NCI-H1436 treated with DMSO at 0.1 percent for 48 hours (cell line): ENCODE results near the gene DOCK9.

Source experiments
- DNase-seq: peaks from one replicate; lab custom pipeline; 2025; lab: John Stamatoyannopoulos, UW

DOCK9 gene

DNA sequence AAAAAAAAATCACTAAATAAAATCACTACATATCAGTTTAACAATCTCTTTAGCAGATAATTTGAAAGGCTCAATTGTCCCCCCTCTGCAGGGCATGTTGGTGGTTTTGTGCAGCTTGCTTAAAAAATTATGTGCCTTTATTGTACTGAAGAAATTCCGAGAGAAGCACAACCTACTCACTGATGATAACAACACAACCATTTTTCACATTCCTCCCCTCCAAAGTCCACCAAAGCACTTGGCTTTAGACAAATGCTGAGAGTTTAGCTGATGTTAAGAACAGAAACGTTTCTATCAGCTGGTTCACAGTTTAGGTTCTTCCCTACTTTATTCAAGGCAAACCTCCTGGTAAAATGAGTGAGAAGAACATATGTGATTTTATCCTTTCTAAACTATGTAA is 923 bp downstream of the DOCK9 start:
- DNase-seq, result no peak

DNA sequence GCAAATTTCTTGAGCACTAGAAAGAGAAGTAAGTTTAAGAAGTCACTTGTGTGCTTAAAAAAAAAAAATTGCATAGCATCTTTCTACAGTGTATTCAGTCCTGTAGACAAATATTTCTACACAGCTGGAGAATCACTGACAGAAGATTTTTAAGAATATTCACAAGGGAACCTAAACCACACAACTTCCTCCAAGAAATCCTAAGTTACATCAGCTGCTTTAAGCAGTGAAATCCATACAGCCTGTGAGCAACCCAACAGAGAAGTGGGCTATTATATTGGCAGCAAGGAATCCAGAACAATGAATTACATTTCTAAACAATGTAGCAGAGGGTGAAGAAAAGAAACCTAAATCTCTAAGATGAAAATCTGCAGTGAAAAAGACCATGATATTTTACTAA is 1.5 kb downstream of the DOCK9 start:
- no peak for DNase-seq

DNA sequence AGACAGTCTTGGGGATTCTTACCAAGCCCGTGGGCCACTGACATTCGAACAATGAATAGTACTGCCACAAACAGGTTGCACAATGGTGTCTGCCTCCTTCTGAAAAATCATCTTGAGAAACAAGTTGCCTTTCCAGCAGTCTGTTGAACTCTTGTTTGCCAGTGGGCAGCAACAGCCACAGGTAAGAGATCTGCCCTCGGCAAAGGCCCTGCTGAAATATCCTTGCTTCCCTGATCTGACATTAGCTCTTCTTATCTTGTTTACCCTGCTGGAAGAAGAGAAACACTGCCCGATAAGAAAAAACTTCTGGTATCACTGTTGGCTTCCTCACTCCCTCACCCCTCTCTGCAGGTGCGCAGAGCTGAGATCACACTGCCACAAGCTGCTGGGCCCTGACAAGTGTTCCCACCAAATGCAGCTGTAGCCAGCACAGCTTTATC is 2.0 kb downstream of the DOCK9 start:
- DNase-seq, result no peak

GRCh38 chr13:98974053-98974452 is 3.8 kb downstream of the DOCK9 start:
- no peak for DNase-seq

DNA sequence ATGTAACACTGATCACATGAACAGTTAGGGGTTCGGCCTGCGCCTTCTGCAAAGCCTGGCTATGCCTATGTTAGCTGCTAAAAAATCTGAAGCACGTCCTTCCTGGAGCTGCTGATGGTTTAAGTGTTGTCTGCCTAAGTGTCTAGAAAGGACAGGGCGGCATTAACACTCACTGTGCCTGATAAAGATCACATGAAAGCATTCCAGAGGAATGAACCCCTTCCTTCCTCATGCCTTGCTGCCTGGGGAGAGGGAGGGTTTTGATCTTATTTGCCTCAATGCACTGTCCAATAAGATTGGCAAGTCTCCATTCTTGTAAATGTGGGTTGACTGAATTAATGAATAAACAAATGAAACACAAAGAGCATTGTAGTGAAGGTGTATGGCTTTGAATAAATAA is 5.2 kb downstream of the DOCK9 start:
- no peak for DNase-seq

DNA sequence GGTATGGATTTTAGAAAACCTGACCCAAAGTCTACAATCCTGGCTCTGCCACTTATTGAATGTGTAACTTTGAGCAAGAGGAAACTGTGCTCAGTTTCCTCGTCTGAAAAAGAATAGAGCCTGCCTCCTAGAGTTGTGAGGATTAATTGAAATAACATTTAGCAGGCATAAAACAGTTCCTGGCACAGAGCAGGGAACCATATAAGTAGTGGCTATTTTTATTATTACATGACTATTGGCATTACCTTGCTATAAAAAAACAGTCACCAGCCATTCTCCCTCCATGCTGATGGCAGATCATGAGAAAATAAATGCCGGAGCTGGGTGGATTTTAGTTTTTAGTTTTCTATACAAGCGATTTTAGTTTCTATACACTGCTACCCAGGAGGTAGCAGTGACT is 5.8 kb downstream of the DOCK9 start:
- no peak for DNase-seq

GRCh38 chr13:98970330-98970729 is 7.5 kb downstream of the DOCK9 start:
- no peak for DNase-seq

DNA sequence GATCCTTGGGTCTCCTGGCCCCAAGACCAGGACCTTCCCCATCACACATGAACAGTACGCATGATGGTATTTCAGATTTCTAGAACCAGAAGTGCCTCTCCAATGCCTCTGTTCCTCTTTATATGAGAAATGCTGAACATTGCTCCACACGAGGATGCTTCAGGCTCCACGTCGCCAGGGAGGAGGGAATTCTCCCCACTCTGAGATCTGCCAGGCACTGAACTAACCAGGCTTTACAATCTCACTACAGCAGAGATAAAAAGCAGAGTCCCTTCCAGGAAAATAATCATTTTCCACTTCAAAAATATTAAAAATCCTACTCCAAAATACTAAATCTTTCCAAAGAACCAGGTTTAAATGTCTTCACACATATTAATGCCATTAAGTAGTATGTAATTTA is 10.4 kb downstream of the DOCK9 start:
- DNase-seq, result no peak

GRCh38 chr13:98966019-98966418 is 11.8 kb downstream of the DOCK9 start:
- no peak for DNase-seq

DNA sequence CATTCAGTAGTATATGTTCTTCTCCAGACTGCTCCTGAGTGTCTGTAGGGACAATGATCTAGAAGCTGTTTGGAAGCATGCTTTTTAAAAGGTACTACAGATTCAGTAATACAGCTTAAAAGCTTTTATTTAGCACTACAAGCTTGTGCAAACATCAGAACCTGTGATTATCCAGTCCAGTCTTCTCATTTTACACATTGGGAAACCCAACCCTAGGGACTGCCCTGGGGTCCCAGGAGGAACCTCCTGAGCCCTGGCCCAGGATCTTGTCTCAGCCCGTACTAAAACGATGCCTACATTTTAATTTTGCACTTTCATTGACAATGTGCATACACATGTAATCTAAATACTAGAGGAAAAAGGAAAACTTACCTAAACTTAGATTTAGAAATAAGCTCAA is 12.5 kb downstream of the DOCK9 start:
- DNase-seq, result peak; percentile 95

GRCh38 chr13:98963917-98964316 is 13.9 kb downstream of the DOCK9 start:
- no peak for DNase-seq

- DNase-seq, result no peak
These were observed 14.8 kb downstream of the DOCK9 start for GRCh38 chr13:98962901-98963590.

GRCh38 chr13:98961503-98962105 is 16.3 kb downstream of the DOCK9 start:
- no peak for DNase-seq

GRCh38 chr13:98960606-98961502 is 17.0 kb downstream of the DOCK9 start:
- DNase-seq, result peak; percentile 34

DNA sequence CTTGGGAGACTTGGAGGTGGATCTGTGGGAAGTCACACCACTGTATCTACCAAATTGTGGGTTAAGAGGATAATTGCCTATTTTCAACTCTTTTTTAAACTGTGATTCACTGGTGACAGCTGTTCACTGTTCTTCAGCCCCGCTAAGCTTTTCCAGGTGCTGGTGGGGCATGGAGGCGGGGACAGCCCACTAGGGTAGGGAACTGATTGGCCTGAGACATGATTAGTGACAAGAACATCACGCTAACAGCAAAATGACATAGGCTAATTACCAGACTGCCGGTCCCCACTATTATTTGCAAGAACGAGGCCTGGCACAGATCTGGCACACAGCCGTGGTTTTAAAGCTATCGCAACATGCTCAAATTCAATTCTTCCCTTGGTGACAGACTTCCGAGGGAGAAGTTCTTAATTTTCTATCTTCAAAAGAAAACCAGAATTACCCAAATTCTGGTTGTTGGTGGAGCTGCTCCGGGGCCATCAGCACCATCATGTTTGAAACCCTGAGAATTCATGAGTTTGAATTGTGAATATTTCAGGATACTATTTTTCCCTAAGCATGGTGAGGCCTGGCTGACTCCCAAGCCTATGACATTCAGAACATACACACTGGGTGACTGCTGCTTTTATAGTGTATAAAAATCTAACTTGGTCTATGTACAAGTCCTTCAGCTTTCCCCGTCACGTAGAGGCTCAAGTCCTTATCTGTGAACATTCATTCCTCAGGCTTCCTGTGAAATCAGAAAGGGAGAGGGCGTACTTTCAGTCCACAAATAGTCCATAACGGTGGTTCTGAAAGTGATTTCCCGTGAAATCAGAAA is 17.9 kb downstream of the DOCK9 start:
- peak; percentile 98 for DNase-seq

DNA sequence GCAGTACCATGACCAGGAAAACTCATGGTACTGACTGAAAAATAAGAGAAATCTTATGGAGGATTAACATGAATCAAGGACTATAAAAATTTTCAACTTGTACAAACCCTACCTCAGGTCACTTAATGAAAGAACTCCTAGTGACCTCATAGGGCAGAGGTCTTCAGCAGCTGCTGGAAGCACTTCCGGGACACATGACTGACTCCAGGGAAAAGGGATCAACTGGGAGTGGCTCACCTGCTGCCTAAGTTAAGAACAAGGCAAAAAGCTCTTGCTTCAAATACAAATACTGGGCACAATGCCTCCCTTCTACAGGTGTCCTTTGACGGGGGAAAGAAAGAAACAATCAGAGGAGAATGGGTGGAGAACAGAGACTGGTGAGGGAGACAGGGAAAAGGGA is 18.6 kb downstream of the DOCK9 start:
- DNase-seq, result peak; percentile 67

DNA sequence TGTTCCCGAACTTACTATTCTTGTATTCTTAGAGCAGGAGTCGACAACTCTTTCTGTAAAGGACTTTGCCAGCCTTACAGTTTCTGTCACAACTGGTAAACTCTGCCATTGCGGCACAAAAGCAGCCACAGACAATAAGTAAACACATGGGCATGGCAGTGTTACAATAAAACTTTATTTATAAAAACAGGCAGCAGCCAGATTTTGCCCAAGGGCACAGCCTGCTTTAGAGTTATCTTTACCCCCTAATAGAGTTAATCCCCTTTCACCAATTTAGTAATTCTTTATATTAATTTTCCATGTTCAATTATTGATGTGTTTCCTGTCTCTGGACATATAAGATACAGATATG is 19.4 kb downstream of the DOCK9 start:
- no peak for DNase-seq

GRCh38 chr13:98957731-98958442 is 20.0 kb downstream of the DOCK9 start:
- no peak for DNase-seq

DNA sequence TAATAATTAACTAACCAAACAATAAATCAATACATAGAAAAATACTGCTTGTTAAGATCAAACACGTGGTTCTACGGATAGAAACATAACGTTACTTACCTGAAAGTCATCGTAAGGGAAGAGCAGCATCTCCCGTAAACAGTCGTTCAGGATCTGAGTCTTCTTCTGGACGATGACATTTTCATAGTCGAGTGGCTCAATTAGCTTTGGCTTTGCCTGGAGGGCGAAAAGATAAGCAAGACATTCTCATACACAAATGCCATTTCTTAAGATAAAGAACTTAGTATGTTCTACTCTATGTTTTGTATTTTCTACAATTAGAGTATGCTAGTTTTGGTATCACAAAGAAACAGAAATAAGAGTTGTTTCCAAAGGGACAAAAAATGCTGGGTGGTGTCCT is 22.5 kb downstream of the DOCK9 start:
- DNase-seq, result no peak

GRCh38 chr13:98954313-98954712 is 23.6 kb downstream of the DOCK9 start:
- no peak for DNase-seq

DNA sequence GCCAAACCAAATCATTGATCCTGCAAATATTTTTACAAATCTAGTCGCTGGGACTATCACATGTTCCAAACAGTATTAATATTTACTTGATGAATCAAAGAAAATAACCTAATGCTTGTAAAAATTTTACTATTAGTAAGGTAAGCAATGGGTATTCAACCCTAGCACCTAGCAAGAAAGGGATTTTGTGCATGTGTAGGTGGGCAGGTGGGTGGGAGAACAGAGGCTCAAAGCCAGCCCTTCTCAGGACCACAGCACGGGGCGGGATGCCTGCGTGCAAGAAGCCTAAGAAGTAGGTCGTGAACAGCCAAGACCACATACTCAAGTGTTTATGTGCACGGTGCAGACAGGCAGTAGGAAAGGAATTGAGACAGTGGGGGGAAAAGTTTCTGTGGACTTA is 26.6 kb downstream of the DOCK9 start:
- no peak for DNase-seq

DNA sequence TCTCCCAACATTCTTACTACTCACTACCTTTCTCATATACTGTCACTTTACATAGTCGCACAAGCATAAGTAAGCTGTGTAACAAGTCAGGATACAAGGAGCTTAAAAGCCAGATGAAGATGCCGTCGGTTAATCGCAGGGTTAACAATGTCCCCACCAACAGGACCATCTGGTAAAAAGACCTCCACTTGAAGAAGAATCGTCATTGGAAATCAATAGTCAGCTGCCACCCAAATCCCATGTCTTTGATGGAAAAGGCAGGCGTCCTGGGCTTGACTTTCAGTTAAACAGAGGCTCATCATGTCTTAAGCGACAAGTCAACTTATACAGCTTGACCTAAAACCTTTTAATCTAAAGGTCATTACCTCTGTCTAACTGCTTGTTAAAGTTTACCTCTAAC is 27.2 kb downstream of the DOCK9 start:
- DNase-seq, result no peak
